HG03565 (cell line): ENCODE results near the gene CACNA1I.

ENCODE experiments used
- ATAC-seq: cut with Tn5 transposase; IDR thresholded peaks from one replicate; pipeline ENCODE4 v1.9.1; 2021; ENCODE audit warnings: mild to moderate bottlenecking, moderate library complexity; ENCODE audit not compliant: unreplicated experiment

The CACNA1I gene

DNA sequence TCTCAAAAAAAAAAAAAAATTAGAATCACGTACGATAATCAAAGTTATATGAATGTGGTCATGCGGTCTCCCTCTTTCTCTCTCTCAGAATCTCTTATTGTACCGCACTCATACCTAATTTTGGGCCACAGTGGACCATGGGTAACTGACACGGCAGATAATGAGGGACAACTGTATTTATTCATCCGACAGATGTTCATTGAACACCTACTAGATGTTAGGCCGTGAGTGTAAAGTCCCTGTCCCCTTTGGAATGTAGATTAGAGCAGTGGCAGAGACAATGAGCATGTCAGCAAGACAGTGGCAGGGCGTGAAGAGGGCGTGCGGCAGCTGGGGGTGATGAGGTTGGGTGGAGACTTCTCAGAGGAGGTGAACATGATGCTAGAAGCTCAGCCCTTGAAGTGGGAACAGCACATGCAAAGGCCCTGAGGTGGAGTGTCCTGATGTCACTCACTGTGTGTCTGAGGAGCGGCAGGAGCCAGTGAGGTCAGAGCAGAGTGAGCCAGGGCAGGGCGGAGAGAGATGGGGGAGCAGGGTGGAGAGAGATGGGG, 25.1 kb downstream of the CACNA1I start:
- no peak for ATAC-seq

DNA sequence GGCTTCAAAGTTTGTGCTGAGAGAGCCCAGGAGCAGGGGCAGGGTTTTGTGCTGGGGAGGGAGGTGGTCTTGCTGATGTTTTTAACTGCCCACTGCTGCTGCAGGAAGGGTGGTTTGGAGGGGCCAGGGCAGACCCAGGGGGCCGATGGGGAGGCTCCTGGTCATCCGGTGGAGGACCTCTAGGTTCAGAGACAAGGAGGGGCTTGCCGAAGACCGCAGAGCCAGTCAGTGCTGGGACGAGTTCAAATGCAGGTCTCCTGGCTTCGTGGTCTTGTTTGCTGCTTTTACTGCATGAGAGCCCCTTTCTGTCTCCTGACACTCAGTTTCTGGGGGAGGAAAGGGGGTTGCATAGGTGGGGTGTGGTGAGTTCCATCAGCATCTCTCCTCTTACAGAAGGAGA, 26.0 kb downstream of the CACNA1I start:
- no peak for ATAC-seq

DNA sequence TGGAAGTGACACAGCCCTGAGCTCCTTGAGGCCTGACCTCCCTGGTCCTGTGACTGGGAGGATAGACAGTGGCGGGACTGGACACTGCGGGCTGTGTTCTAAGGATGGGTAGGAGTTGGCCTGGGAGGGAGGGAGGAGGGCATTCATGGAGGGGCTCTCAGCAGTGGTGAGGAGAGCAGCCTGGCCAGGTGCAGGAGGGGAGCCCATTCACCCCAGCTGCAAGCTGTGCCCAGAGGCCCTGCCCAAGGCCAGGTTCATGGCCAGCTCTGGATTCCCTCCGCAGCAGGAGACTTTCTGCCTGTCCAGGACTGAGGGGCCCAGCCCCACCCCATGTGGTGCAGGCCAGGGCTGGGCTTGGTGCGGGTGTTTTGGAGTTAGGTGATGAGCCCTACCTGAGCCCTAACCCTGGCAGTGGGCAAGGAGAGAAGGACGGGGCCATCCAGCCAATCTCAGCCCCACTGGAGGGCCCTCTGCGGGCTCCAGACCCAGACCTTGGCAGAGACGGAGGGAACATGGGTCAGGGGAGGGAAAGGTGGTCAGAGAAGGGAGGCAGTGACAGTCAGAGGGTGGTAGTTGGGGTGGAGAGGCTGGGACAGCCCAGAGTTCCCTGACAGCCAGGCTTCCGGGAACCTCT, 26.8 kb downstream of the CACNA1I start:
- no peak for ATAC-seq

DNA sequence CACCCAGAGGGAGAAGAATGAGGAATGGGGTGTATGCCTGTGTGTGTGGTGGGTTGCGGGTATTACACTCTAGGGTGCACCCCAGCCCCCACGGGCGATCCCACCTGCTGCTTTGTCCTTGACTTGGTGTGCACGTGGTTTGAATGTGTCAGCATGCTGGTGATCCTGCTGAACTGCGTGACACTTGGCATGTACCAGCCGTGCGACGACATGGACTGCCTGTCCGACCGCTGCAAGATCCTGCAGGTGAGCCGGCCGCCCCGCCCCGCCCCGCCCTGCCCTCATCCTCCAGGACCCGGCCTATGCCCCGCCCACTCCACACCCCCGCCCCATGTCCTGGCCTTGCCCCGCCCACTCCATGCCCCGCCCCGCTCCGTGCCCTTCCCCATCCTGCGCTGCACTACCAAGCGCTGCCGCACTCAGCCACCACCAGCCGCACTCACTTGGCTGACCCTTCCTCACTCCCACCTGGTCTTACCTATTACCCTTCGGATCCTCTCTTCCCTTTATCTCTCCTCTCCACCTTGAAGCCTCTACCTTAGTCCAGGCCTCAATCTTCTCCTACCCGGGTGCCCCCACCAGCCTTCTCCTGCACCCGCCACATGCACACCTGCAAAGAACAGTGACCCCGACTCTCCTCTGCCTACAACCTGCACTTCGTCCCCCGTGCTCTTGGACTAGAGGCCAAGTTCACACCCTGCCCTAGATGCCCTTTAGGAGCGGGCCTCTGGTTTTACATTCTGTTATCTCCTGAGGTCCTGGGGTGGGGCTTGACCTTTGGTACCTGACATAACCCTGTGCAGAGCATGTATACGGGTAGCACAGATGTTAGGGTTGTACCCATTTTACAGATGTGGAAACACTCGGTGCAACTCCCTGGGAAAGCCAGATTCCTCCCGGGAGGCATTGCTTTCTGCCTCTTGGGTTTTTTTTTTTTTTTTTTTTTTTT, 27.7 kb downstream of the CACNA1I start:
- ATAC-seq = no peak

DNA sequence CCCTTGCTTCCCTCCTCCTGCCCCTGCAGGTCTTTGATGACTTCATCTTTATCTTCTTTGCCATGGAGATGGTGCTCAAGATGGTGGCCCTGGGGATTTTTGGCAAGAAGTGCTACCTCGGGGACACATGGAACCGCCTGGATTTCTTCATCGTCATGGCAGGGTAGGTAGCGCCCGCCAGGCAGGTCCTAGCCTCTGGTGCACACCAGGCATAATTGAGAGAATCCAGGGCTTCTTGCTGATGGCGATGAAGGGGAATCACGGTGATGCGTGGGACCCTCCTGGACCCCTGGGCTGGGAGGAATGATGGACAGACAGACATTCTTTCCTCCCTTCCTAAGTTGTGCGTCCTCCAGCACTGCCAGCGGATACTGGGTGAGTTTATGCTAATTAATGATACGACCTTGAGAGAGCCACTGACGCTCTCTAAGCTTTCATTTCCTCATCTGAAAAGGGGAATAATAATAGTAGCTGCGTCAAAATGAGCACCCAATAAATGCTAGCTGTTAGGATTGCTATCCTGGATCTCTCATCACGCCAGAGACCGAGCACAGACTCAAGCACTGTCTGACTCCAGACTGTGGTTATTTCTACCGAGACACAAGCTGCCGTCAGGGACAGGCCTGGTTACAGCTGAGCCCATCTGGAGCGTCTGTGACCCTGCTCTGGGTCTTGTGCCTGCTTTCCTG, 30.1 kb downstream of the CACNA1I start:
- ATAC-seq = no peak

DNA sequence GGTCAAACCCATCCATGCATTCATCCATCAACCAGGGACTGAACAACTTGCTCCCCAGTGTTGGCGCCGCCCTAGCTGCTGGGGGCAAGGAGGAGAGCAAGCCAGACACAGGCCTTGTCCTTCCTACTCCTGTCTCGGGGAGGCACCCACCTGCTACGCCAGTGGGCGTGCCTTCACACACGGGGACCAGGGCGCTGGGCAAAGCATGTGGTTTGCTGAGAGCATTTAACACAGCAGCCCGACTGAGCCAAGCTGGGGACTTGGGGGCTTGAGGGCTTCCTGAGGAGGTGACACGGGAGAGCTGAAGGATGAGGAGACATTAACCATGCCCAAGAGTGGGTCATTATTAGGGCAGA, 30.6 kb downstream of the CACNA1I start:
- ATAC-seq = no peak

DNA sequence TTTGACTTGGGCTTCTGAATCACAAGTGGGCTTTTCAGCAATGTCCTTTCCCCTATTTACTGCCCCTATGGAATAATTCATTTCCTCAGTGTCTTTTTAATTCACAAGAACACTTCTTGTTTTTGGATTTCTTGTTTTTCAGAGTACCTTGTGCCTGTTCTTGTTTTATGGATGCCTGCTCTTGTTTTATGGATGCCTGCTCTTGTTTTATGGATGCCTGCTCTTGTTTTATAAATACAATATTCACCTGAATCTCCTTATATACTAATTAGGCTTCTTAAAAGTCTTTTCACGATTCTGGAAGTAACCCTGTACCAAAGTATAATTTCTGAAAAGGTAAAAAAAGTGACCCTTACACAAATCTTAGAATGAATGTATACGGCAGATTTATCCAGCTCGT, 32.8 kb downstream of the CACNA1I start:
- ATAC-seq = no peak

DNA sequence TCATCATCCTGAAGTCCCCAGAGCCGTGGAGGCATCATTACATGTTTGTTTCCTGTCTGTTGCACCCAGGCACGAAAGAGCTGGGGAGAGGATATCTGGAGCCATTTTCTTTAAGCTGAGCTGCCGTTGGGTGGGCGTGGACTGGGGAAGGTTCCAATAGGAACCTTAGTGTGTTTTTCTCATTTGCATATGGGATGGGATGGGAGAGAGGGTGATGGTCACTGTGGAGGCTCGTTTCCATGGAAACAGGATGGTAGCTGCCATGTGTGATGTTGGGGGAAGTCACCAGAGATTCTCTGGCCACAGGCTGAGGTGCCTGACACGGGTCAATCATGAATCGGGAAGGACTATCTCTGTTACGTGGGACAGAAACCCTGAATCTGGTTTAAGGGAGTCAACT, 39.7 kb downstream of the CACNA1I start:
- no peak for ATAC-seq

DNA sequence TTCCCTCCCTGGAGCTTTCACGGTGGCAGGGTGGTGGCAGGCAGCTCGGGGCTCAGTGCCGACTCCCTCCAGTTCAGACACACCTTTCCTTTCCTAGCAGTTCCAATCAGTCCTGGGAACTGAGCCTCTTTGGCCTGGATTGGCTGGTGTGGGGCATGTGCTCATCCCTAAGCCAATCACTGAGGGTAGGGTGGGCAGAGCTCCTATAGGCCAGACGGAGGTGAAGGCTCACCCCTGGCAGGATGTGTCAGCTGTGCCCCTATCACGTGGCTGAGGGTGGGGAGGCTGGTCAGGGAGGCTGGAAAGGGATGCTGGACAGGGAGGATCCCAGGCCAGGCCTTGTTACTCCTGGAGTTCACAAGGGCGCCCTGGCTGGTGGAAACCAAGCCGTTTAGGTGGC, 40.2 kb downstream of the CACNA1I start:
- no peak for ATAC-seq

DNA sequence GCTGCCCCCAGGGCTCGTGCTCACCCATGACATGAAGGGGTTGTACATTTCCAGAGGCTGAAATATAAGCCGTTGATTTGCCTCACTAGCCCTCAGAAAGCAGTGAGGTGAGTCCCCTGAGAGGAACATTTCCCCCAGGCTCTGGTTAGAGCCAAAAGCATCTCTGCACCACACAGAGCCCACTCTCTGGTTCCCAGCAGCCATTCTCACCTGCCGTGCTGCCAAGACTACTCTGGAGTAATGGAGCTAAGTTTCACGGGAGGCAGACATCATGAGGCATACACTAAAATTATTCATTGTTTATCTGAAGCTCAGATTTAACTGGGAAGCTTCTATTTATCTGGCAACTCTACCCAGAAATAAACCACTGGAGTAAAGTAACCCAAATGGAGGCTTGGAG, 40.8 kb downstream of the CACNA1I start:
- ATAC-seq = no peak

DNA sequence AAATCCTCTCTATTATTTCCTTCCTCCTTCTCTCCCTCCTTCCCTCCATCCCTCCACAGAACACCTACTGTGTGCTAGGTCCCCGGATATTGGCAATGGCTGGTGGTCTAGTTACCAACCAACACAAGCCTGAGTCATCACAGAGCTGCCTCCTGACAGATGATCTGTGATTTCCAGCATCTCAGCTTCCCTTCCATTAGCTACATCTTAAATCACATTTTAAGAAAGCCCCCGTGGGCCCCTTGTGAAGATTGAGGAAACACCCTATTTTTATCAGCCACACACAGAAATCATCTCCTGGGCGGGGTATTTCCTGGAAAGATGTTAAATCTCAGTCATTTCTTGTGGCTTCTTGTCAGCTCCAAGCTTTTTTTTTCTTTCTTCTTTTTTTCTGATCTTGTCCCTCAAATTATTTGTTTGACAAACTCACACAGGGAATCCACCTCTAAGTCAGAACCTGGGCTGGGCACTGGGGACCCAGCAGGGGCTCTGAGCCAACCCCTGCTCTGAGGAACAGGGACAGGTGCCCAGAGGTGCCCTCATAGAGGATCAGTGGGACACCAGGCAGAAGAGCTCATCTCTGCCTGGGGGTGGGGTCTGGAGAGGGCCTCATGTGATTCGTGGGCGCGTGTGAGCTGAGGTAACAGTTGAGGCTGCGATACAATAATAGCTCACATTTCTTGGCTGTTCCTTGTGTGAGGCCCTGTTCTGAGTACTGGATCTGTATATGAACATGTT, 42.4 kb downstream of the CACNA1I start:
- no peak for ATAC-seq

DNA sequence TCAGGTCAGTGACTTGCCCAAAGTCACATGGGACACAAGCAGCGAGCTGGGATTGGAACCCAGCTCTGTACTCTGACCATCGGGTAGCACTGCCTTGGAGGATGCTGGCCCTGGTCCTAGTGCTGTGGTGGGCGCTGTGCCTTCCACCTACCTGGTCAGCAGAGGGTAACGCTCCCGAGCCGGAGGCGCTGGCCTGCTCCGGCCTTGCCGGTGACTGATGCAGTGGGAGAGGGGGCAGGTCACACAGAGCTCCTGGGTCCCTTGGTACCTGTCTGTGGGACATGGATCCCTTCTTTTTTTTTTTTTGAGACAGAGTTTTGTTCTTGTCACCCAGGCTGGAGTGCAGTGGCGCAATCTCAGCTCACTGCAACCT, 43.0 kb downstream of the CACNA1I start:
- no peak for ATAC-seq

DNA sequence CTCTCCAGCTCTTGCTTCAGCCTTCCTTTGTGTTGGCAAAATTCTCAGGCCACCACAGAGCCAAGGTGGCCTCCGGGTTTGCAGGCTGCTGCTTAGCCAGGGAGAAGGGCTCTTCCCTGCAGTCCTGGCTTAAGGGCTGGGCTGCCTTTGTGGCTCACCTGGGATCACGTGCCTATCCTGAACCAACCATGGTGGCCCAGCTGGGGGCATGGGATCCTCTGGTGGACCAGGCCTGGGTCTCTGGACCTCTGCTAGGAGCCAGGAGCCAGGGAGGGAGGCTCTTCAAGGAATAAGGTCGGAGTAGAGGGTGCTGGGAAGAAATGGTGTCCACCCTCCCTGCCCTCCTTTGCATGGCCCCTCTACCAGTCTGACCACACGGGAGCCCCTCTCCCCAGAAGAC, 43.9 kb downstream of the CACNA1I start:
- no peak for ATAC-seq

DNA sequence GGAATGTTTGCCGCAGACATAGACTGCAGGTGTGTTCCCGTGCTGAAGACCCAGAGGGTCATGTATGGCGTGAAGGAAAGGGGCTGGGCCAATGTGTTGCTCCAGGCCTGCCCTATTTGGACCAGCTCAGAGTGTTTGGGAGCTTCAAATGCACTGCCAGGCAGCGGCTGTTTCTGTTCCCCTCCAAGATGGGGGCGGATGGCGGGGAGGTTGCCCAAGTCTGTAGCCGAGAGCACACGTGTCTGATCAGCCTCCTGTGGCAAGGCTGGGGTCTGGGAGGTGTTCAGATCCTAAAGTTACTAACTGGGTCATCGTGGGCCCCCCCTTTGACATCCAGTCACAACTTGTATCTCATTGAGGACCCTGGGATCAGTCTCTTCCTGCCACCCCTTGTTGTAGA, 45.5 kb downstream of the CACNA1I start:
- no peak for ATAC-seq

DNA sequence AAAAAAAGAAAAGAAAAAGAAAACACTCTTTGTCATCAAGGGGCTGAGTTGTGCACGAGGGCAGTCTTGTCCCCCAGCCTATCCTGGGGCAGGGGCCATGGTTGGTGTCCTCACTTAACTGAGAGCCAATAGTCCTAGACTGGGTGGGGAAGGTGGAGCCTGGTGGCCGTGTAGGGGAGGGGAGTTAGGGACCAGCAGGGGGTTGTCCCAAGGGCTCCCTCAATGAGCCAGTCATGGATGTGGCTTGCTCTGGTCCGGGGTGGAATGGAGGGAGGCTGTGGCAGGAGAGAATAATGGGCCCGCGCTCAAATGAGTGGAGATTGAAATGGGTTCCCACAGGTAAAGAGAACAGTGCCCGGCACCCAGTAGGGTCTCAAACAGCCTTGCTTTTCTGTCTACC, 46.2 kb downstream of the CACNA1I start:
- no peak for ATAC-seq

DNA sequence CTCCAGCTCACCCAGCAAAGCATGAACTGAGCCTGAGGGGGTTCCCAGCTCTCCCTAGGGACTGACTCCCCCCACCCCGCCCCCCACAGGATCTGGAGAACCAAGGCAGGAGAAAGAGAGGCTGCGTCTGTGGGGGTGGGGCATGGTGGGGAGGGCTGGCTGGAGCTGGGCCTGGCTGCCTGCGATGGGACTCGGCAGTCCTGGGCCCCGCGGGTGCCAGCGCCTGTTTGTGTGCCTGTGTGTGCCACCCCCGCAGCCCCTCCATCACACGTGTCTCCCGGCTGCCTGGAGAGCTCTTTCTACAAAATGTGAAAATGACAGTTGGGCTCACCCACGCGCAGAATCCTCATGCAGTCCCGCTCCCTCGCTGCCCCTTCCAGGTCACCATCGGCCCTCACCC, 46.8 kb downstream of the CACNA1I start:
- ATAC-seq = no peak

DNA sequence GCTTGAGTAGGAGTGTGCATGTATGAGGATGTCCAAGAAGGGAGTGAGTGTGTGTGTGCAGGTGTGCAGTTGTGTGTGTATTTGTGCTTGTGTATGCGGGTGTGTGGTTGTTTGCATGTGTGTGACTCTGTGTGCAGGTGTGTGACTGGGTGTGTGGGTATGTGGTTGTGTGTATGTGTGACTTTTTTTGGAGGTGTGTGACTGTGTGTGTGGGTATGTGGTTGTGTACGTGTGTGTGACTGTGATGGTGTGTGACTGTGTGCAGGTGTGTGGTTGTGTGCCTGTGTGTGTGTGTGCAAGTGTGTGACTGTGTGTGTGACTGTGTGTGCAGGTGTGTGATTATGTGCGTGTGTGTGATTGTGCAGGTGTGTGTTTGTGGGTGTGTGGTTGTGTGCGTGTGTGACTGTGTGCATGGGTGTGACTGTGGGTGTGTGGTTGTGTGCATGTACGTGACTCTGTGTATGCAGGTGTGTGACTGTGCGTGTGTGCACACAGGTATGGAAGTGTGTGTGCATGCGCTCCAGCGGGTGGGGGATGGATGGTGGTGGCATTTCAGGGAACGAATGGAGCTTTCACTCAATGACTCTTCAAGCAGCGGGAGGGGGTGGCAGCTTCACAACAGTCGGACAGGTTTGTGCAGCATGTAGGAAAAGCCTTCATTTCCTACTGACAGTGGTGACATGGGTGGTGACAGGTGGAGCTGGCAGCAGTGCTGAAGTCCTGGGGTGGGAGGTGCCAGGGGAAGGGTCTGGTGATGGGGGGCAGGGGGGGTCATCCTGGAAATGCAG, 47.6 kb downstream of the CACNA1I start:
- no peak for ATAC-seq

DNA sequence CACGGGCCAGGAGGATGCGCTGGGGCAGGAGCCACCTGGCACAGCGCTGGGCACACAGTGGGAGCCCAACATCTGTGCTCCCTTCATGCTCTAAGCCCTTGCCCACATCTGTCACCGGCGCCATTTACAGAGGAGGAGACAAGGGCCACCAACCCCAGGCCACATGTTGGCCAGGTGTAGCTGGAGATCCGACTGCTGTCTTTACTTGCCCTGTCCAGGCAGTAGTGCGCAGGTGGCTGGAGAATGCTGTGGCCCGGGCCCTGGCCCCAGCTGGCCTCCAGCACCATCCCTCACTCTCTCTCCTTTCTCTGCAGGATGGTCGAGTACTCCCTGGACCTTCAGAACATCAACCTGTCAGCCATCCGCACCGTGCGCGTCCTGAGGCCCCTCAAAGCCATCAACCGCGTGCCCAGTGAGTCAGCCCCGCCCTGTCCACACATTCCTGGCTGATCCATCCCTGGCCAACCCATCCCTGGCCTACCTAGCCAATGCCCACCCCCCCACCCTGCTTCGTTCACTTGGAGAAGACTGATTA, 48.5 kb downstream of the CACNA1I start:
- no peak for ATAC-seq

DNA sequence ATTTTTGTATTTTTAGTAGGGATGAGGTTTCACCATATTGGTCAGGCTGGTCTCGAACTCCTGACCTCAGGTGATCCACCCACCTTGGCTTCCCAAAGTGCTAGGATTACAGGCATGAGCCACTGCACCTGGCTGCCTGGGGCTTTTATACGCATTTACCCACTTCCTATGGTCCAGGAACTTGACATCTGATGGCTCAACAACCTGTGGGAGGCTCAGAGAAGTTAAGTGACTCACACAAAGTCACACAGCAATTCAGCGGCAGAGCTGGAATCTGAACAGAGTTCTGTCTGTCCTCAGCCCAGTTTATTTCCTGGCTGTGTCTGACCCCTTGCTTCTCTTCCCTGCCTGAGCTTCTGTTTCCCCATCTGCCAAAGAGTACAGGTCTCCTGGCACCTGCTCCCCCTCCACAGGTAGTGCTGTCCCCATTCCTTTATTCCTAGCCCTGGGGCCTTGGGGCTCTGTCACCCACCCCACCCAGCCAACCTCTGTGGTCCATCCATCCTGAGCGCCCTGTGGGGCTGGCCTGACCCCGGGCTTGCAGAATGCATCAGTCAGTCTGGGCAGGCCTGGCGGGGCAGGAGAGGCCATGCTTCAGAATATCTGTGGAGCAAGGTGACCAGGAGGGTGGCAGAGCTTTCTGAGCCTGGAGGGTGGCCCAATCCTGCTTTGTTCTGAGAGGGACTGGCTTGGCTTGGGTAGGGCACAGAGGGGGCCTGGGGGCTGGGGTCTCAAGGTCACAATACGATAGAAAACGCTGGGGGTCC, 50.6 kb downstream of the CACNA1I start:
- ATAC-seq = no peak
